AG09319 (cell line): ENCODE results near the gene VN1R5.
"Not testable (repeated sequence)": the region's sequence is repeated elsewhere in the genome, so short reads cannot be mapped to it uniquely, and the experiment has no call there.

Experiments
- DNase-seq: peaks from one replicate; pipeline ENCODE4 v3.0.0-alpha.2; 2010; ENCODE audit warnings: low read depth; ENCODE audit errors: extremely low read depth
- TF ChIP-seq, protein P1 (sequence below): IDR thresholded peaks from 2 replicates; pipeline ENCODE4 v1.5.1; 2011; ENCODE audit warnings: low read depth, mild to moderate bottlenecking, inconsistent platforms, low read length, moderate library complexity

Gene VN1R5

GRCh38 chr1:247216261-247216660 lies 39.6 kb upstream of the VN1R5 start:
- no peak for DNase-seq
- TF ChIP-seq, protein P1, sequence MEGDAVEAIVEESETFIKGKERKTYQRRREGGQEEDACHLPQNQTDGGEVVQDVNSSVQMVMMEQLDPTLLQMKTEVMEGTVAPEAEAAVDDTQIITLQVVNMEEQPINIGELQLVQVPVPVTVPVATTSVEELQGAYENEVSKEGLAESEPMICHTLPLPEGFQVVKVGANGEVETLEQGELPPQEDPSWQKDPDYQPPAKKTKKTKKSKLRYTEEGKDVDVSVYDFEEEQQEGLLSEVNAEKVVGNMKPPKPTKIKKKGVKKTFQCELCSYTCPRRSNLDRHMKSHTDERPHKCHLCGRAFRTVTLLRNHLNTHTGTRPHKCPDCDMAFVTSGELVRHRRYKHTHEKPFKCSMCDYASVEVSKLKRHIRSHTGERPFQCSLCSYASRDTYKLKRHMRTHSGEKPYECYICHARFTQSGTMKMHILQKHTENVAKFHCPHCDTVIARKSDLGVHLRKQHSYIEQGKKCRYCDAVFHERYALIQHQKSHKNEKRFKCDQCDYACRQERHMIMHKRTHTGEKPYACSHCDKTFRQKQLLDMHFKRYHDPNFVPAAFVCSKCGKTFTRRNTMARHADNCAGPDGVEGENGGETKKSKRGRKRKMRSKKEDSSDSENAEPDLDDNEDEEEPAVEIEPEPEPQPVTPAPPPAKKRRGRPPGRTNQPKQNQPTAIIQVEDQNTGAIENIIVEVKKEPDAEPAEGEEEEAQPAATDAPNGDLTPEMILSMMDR, result no peak

GRCh38 chr1:247218121-247218651 lies 37.7 kb upstream of the VN1R5 start:
- TF ChIP-seq, protein P1, result no peak
- DNase-seq, result no peak

DNA sequence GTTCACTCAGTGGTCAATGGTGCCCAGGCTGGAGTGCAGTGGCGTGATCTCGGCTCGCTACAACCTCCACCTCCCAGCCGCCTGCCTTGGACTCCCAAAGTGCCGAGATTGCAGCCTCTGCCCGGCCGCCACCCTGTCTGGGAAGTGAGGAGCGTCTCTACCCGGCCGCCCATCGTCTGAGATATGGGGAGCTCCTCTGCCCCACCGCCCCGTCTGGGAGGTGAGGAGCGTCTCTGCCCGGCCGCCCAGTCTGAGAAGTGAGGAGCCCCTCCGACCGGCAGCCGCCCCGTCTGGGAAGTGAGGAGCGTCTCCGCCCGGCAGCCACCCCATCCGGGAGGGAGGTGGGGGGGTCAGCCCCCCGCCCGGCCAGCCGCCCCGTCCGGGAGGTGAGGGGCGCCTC lies 35.6 kb upstream of the VN1R5 start:
- not testable (repeated sequence) for DNase-seq

DNA sequence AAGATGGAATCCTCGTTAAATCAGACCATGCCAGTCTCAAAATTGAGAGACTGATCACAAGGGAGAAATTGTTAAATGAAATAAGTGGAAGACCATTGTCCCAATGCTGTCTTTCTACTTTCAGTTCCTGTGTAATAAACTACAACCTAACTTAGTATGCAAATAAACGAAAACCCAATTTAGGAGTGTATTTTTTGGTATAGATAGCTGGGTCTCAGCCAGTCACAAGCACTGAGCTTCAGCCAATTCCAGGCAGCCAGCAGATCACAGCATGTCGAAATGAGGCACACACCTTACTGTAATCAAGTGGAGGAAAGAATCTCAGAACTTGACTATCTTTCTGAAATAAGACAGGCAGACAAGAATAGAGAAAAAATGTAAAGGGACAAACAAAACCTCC lies 33.0 kb upstream of the VN1R5 start:
- no peak for DNase-seq
- TF ChIP-seq, protein P1, result no peak

- TF ChIP-seq, protein P1, result no peak
- no peak for DNase-seq
Measured at GRCh38 chr1:247224822-247225221, 31.1 kb upstream of the VN1R5 start.

GRCh38 chr1:247228133-247228532 lies 27.7 kb upstream of the VN1R5 start:
- no peak for DNase-seq
- TF ChIP-seq, protein P1, result no peak

- TF ChIP-seq, protein P1, result no peak
- no peak for DNase-seq
Measured at GRCh38 chr1:247241691-247242090, 14.2 kb upstream of the VN1R5 start.

DNA sequence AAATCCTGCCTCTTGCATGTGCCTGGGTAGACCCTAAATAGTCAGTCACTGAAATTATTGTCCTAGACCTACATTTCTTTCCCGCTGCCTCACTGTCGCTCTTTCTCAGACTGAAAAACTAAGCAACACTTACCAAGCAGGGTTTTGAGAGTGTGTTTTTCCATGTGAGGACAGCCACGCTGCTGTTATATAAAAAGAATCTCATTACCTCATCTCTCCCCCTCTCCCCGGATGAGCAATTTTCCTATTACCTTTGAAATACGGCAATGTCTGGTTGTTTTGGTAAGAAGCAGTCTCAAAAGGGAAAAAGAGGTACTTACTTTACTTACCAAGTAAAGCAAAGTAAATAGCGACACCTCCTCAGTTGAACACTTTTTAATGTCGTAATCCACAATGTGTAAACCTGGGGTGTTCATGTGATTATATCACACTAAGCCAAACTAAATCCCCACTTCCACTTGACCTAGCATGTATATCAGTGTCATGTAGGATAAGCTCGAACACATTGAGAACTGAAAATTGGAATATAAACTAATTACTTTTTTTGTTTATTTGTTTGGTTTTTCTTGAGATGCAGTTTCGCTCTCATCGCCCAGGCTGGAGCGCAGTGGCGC lies 12.2 kb upstream of the VN1R5 start:
- DNase-seq, result no peak
- TF ChIP-seq, protein P1, result no peak
